ENCODE measurements around the gene COL23A1. TPM values are rescaled to one million over a fixed set of nuclear protein-coding genes. Genes with fewer than 3 reads are reported as not detected.
A peak's percentile ranks its signal among the peaks of the same experiment; 100 is the strongest.

The COL23A1 gene
- total RNA-seq, 2 experiments from 2014 or later, result 0.11 TPM; not detected in 1

GRCh38 chr5:178551059-178551458 lies 39.1 kb downstream of the COL23A1 start:
- CTCF ChIA-PET, result interaction anchor here (1.1 to 2.2 kb wide), 4 partner anchors 8 to 316 kb away, joined by 3 to 12 read pairs (median 5); no protein-coding TSS in a partner anchor
- Mint-ChIP-seq H3K4me1 (ENCODE audit: low read depth) (no peaks in the 10 kb centered on the region), H3K27ac (no peak overlapping the region), H3K36me3 (ENCODE audit: low read depth) (no peaks in the 10 kb centered on the region), H3K9me3 (no peaks in the 10 kb centered on the region), H3K27me3 (no peaks in the 10 kb centered on the region), H3K4me3 (no peak overlapping the region)
- intact Hi-C loops (cut with micrococcal nuclease), result no loop called here
- TF ChIP-seq CTCF (IDR thresholded peaks at IDR 0.05), result peak; percentile 43
- ATAC-seq (no peak), DNase-seq (no peak)
- POLR2A ChIA-PET, result no interaction called here

GRCh38 chr5:178548746-178549145 lies 41.4 kb downstream of the COL23A1 start:
- H3K27ac Mint-ChIP-seq, result no peak overlapping the region
- ChIA-PET CTCF (no interaction called here), POLR2A (no interaction called here)
- no peaks in the 10 kb centered on the region for H3K4me1 Mint-ChIP-seq (ENCODE audit: low read depth)
- no peaks in the 10 kb centered on the region for H3K36me3 Mint-ChIP-seq (ENCODE audit: low read depth)
- no peak for ATAC-seq
- no peak overlapping the region for H3K4me3 Mint-ChIP-seq
- no peaks in the 10 kb centered on the region for H3K27me3 Mint-ChIP-seq
- TF ChIP-seq CTCF (IDR thresholded peaks at IDR 0.05), result no peak
- DNase-seq, result no peak
- intact Hi-C loops (cut with micrococcal nuclease), result no loop called here
- H3K9me3 Mint-ChIP-seq, result no peaks in the 10 kb centered on the region

- H3K4me3 Mint-ChIP-seq, result no peak overlapping the region
- DNase-seq, result peak; percentile 18
- H3K27me3 Mint-ChIP-seq, result no peaks in the 10 kb centered on the region
- no peaks in the 10 kb centered on the region for H3K9me3 Mint-ChIP-seq
- intact Hi-C loops (cut with micrococcal nuclease), result no loop called here
- TF ChIP-seq CTCF (IDR thresholded peaks at IDR 0.05), result no peak
- ATAC-seq, result peak; percentile 34
- H3K4me1 Mint-ChIP-seq (ENCODE audit: low read depth), result no peaks in the 10 kb centered on the region
- ChIA-PET CTCF (no interaction called here), POLR2A (no interaction called here)
- H3K36me3 Mint-ChIP-seq (ENCODE audit: low read depth), result no peaks in the 10 kb centered on the region
- no peak overlapping the region for H3K27ac Mint-ChIP-seq
Measured at GRCh38 chr5:178547753-178548415, 42.3 kb downstream of the COL23A1 start.

GRCh38 chr5:178547052-178547666 lies 43.0 kb downstream of the COL23A1 start:
- H3K36me3 Mint-ChIP-seq (ENCODE audit: low read depth), result no peaks in the 10 kb centered on the region
- ChIA-PET CTCF (interaction anchor here (1.0 kb wide), 1 partner anchor 86 kb away, joined by 4 read pairs; no protein-coding TSS in a partner anchor), POLR2A (no interaction called here)
- ATAC-seq (no peak), DNase-seq (no peak)
- no peak for TF ChIP-seq CTCF (IDR thresholded peaks at IDR 0.05)
- H3K4me1 Mint-ChIP-seq (ENCODE audit: low read depth), result no peaks in the 10 kb centered on the region
- H3K27ac Mint-ChIP-seq, result peak overlapping the region; percentile 38
- no peaks in the 10 kb centered on the region for H3K9me3 Mint-ChIP-seq
- H3K4me3 Mint-ChIP-seq, result no peak overlapping the region
- no peaks in the 10 kb centered on the region for H3K27me3 Mint-ChIP-seq
- intact Hi-C loops (cut with micrococcal nuclease), result no loop called here

GRCh38 chr5:178546675-178547033 lies 43.5 kb downstream of the COL23A1 start:
- H3K36me3 Mint-ChIP-seq (ENCODE audit: low read depth), result no peaks in the 10 kb centered on the region
- no peak for ATAC-seq
- ChIA-PET CTCF (interaction anchor here (1.0 kb wide), 1 partner anchor 86 kb away, joined by 4 read pairs; no protein-coding TSS in a partner anchor), POLR2A (no interaction called here)
- no peaks in the 10 kb centered on the region for H3K4me1 Mint-ChIP-seq (ENCODE audit: low read depth)
- intact Hi-C loops (cut with micrococcal nuclease), result no loop called here
- H3K27ac Mint-ChIP-seq, result no peak overlapping the region
- TF ChIP-seq CTCF (IDR thresholded peaks at IDR 0.05), result no peak
- H3K4me3 Mint-ChIP-seq, result no peak overlapping the region
- H3K9me3 Mint-ChIP-seq, result no peaks in the 10 kb centered on the region
- H3K27me3 Mint-ChIP-seq, result no peaks in the 10 kb centered on the region
- no peak for DNase-seq
